Measurements from ENCODE around the gene ZNF81. TPM values are rescaled to one million over a fixed set of nuclear protein-coding genes. Genes with fewer than 3 reads are reported as not detected.
"Not testable (repeated sequence)": the region's sequence is repeated elsewhere in the genome, so short reads cannot be mapped to it uniquely, and the experiment has no call there.

Gene ZNF81
- total RNA-seq, 1 experiment from 2014 or later, result 6.1 TPM

GRCh38 chrX:47828984-47829383 lies 7.7 kb upstream of the ZNF81 start:
- Histone ChIP-seq H3K4me2 (ENCODE audit: low read depth, low read length, poor library complexity, severe bottlenecking) (no peak overlapping the region), H3K79me2 (ENCODE audit: low read length) (no peaks in the 10 kb centered on the region)
- DNase-seq, result no peak

GRCh38 chrX:47831788-47832187 lies 4.9 kb upstream of the ZNF81 start:
- no peaks in the 10 kb centered on the region for H4K20me1 ChIP-seq (ENCODE audit: insufficient read depth, low read depth, low read length)
- H3K9me3 ChIP-seq (ENCODE audit: low read length), result no peaks in the 10 kb centered on the region
- H3K4me3 ChIP-seq (ENCODE audit: low read length), result no peak overlapping the region
- peaks cover 9% of the 10 kb centered on the region for H3K4me1 ChIP-seq (ENCODE audit: low read length)
- no peak overlapping the region for H3K9ac ChIP-seq (ENCODE audit: low read length)
- H3K36me3 ChIP-seq (ENCODE audit: insufficient read depth, low read length), result no peaks in the 10 kb centered on the region
- no peak overlapping the region for H2AFZ ChIP-seq (ENCODE audit: low read length)
- DNase-seq, result peak; percentile 84
- no peaks in the 10 kb centered on the region for H3K9me2 ChIP-seq (replicated peaks; ENCODE audit: insufficient read depth, low read length)
- H3K4me2 ChIP-seq (ENCODE audit: low read depth, low read length, poor library complexity, severe bottlenecking), result no peak overlapping the region
- H3K27me3 ChIP-seq (ENCODE audit: low read length), result no peaks in the 10 kb centered on the region
- H3K27ac ChIP-seq (ENCODE audit: low read length), result no peak overlapping the region
- H3K79me2 ChIP-seq (ENCODE audit: low read length), result no peaks in the 10 kb centered on the region

More at GRCh38 chrX:47828984-47829383, 7.7 kb upstream of the ZNF81 start:
- Histone ChIP-seq H3K4me1 (ENCODE audit: low read length) (no peaks in the 10 kb centered on the region), H3K9me2 (replicated peaks; ENCODE audit: insufficient read depth, low read length) (no peaks in the 10 kb centered on the region), H2AFZ (ENCODE audit: low read length) (no peak overlapping the region), H3K27me3 (ENCODE audit: low read length) (no peaks in the 10 kb centered on the region), H3K4me3 (ENCODE audit: low read length) (no peak overlapping the region), H3K36me3 (ENCODE audit: insufficient read depth, low read length) (no peaks in the 10 kb centered on the region), H3K9me3 (ENCODE audit: low read length) (no peaks in the 10 kb centered on the region), H4K20me1 (ENCODE audit: insufficient read depth, low read depth, low read length) (no peaks in the 10 kb centered on the region), H3K27ac (ENCODE audit: low read length) (no peak overlapping the region), H3K9ac (ENCODE audit: low read length) (no peak overlapping the region)

GRCh38 chrX:47838361-47838760 lies 1.7 kb downstream of the ZNF81 start:
- peaks cover 41% of the 10 kb centered on the region for H3K79me2 ChIP-seq (ENCODE audit: low read length)
- H3K27me3 ChIP-seq (ENCODE audit: low read length), result no peaks in the 10 kb centered on the region
- H3K36me3 ChIP-seq (ENCODE audit: insufficient read depth, low read length), result no peaks in the 10 kb centered on the region
- H2AFZ ChIP-seq (ENCODE audit: low read length), result no peak overlapping the region
- DNase-seq, result no peak
- peak overlapping the region; percentile 48 for H3K27ac ChIP-seq (ENCODE audit: low read length)
- H3K9me3 ChIP-seq (ENCODE audit: low read length), result no peaks in the 10 kb centered on the region
- H3K4me2 ChIP-seq (ENCODE audit: low read depth, low read length, poor library complexity, severe bottlenecking), result peak overlapping the region; percentile 72
- peak overlapping the region; percentile 74 for H3K4me3 ChIP-seq (ENCODE audit: low read length)
- H3K4me1 ChIP-seq (ENCODE audit: low read length), result peaks cover 20% of the 10 kb centered on the region
- H4K20me1 ChIP-seq (ENCODE audit: insufficient read depth, low read depth, low read length), result no peaks in the 10 kb centered on the region
- peak overlapping the region; percentile 76 for H3K9ac ChIP-seq (ENCODE audit: low read length)
- H3K9me2 ChIP-seq (replicated peaks; ENCODE audit: insufficient read depth, low read length), result no peaks in the 10 kb centered on the region

- Histone ChIP-seq H3K4me2 (ENCODE audit: low read depth, low read length, poor library complexity, severe bottlenecking) (no peak overlapping the region), H3K9me3 (ENCODE audit: low read length) (no peaks in the 10 kb centered on the region), H3K9me2 (replicated peaks; ENCODE audit: insufficient read depth, low read length) (no peaks in the 10 kb centered on the region), H3K27ac (ENCODE audit: low read length) (no peak overlapping the region), H3K9ac (ENCODE audit: low read length) (no peak overlapping the region), H3K4me1 (ENCODE audit: low read length) (peaks cover 19% of the 10 kb centered on the region), H3K79me2 (ENCODE audit: low read length) (peaks cover 50% of the 10 kb centered on the region), H2AFZ (ENCODE audit: low read length) (no peak overlapping the region), H3K27me3 (ENCODE audit: low read length) (no peaks in the 10 kb centered on the region), H4K20me1 (ENCODE audit: insufficient read depth, low read depth, low read length) (no peaks in the 10 kb centered on the region), H3K36me3 (ENCODE audit: insufficient read depth, low read length) (no peaks in the 10 kb centered on the region), H3K4me3 (ENCODE audit: low read length) (no peak overlapping the region)
- no peak for DNase-seq
Observed at GRCh38 chrX:47840111-47840510, 3.4 kb downstream of the ZNF81 start.

- Histone ChIP-seq H3K4me1 (ENCODE audit: low read length) (peaks cover 5% of the 10 kb centered on the region), H3K9me2 (replicated peaks; ENCODE audit: insufficient read depth, low read length) (no peaks in the 10 kb centered on the region), H3K36me3 (ENCODE audit: insufficient read depth, low read length) (0 out of 2 replicates have a peak, but pooled peaks cover 4% of the 10 kb centered on the region), H3K9ac (ENCODE audit: low read length) (no peak overlapping the region), H4K20me1 (ENCODE audit: insufficient read depth, low read depth, low read length) (no peaks in the 10 kb centered on the region), H3K79me2 (ENCODE audit: low read length) (peaks cover 39% of the 10 kb centered on the region), H3K27me3 (ENCODE audit: low read length) (no peaks in the 10 kb centered on the region), H3K4me2 (ENCODE audit: low read depth, low read length, poor library complexity, severe bottlenecking) (no peak overlapping the region), H3K4me3 (ENCODE audit: low read length) (no peak overlapping the region), H3K9me3 (ENCODE audit: low read length) (no peaks in the 10 kb centered on the region), H3K27ac (ENCODE audit: low read length) (no peak overlapping the region), H2AFZ (ENCODE audit: low read length) (no peak overlapping the region)
- no peak for DNase-seq
Observed at GRCh38 chrX:47843363-47843762, 6.7 kb downstream of the ZNF81 start.

- Histone ChIP-seq H3K4me3 (ENCODE audit: low read length) (no peak overlapping the region), H3K27ac (ENCODE audit: low read length) (no peak overlapping the region), H3K9ac (ENCODE audit: low read length) (no peak overlapping the region), H3K36me3 (ENCODE audit: insufficient read depth, low read length) (0 out of 2 replicates have a peak, but pooled peaks cover 4% of the 10 kb centered on the region), H4K20me1 (ENCODE audit: insufficient read depth, low read depth, low read length) (no peaks in the 10 kb centered on the region), H3K9me3 (ENCODE audit: low read length) (no peaks in the 10 kb centered on the region), H3K4me1 (ENCODE audit: low read length) (peaks cover 2% of the 10 kb centered on the region; the same call in 1 of the 2 replicates), H3K4me2 (ENCODE audit: low read depth, low read length, poor library complexity, severe bottlenecking) (no peak overlapping the region), H3K27me3 (ENCODE audit: low read length) (no peaks in the 10 kb centered on the region), H2AFZ (ENCODE audit: low read length) (no peak overlapping the region), H3K79me2 (ENCODE audit: low read length) (peaks cover 32% of the 10 kb centered on the region), H3K9me2 (replicated peaks; ENCODE audit: insufficient read depth, low read length) (no peaks in the 10 kb centered on the region)
- no peak for DNase-seq
Observed at GRCh38 chrX:47844117-47844516, 7.4 kb downstream of the ZNF81 start.

- Histone ChIP-seq H3K27me3 (ENCODE audit: low read length) (no peaks in the 10 kb centered on the region), H3K9ac (ENCODE audit: low read length) (no peak overlapping the region), H2AFZ (ENCODE audit: low read length) (no peak overlapping the region), H3K36me3 (ENCODE audit: insufficient read depth, low read length) (0 out of 2 replicates have a peak, but pooled peaks cover 4% of the 10 kb centered on the region), H3K4me1 (ENCODE audit: low read length) (peaks cover 13% of the 10 kb centered on the region), H3K4me3 (ENCODE audit: low read length) (no peak overlapping the region), H3K9me3 (ENCODE audit: low read length) (no peaks in the 10 kb centered on the region), H3K79me2 (ENCODE audit: low read length) (peaks cover 20% of the 10 kb centered on the region; the same call in 1 of the 2 replicates), H3K9me2 (replicated peaks; ENCODE audit: insufficient read depth, low read length) (no peaks in the 10 kb centered on the region), H3K27ac (ENCODE audit: low read length) (no peak overlapping the region), H3K4me2 (ENCODE audit: low read depth, low read length, poor library complexity, severe bottlenecking) (no peak overlapping the region), H4K20me1 (ENCODE audit: insufficient read depth, low read depth, low read length) (no peaks in the 10 kb centered on the region)
- no peak for DNase-seq
Observed at GRCh38 chrX:47846040-47846439, 9.3 kb downstream of the ZNF81 start.

GRCh38 chrX:47849778-47850177 lies 13.1 kb downstream of the ZNF81 start:
- no peak overlapping the region for H3K4me2 ChIP-seq (ENCODE audit: low read depth, low read length, poor library complexity, severe bottlenecking)
- no peak overlapping the region for H2AFZ ChIP-seq (ENCODE audit: low read length)
- H3K9ac ChIP-seq (ENCODE audit: low read length), result no peak overlapping the region
- no peak overlapping the region for H3K27ac ChIP-seq (ENCODE audit: low read length)
- H3K36me3 ChIP-seq (ENCODE audit: insufficient read depth, low read length), result 0 out of 2 replicates have a peak, but pooled peaks cover 4% of the 10 kb centered on the region
- no peaks in the 10 kb centered on the region for H3K27me3 ChIP-seq (ENCODE audit: low read length)
- no peaks in the 10 kb centered on the region for H3K79me2 ChIP-seq (ENCODE audit: low read length)
- H4K20me1 ChIP-seq (ENCODE audit: insufficient read depth, low read depth, low read length), result no peaks in the 10 kb centered on the region
- no peak overlapping the region for H3K4me3 ChIP-seq (ENCODE audit: low read length)
- peak; percentile 65 for DNase-seq
- peaks cover 13% of the 10 kb centered on the region for H3K4me1 ChIP-seq (ENCODE audit: low read length)
- H3K9me3 ChIP-seq (ENCODE audit: low read length), result no peaks in the 10 kb centered on the region
- no peaks in the 10 kb centered on the region for H3K9me2 ChIP-seq (replicated peaks; ENCODE audit: insufficient read depth, low read length)

GRCh38 chrX:47850389-47850788 lies 13.7 kb downstream of the ZNF81 start:
- not testable (repeated sequence) for H3K9ac ChIP-seq (ENCODE audit: low read length); H3K27ac ChIP-seq (ENCODE audit: low read length); H3K9me3 ChIP-seq (ENCODE audit: low read length); H3K79me2 ChIP-seq (ENCODE audit: low read length); H3K36me3 ChIP-seq (ENCODE audit: insufficient read depth, low read length); H4K20me1 ChIP-seq (ENCODE audit: insufficient read depth, low read depth, low read length); H3K27me3 ChIP-seq (ENCODE audit: low read length); DNase-seq; H3K4me2 ChIP-seq (ENCODE audit: low read depth, low read length, poor library complexity, severe bottlenecking); H3K9me2 ChIP-seq (replicated peaks; ENCODE audit: insufficient read depth, low read length); H3K4me3 ChIP-seq (ENCODE audit: low read length); H2AFZ ChIP-seq (ENCODE audit: low read length)
- peaks cover 13% of the 10 kb centered on the region for H3K4me1 ChIP-seq (ENCODE audit: low read length)
